NOMO-1 treated with DMSO at 0.1 percent for 48 hours (cell line): Measurements from ENCODE around the gene UBR2.
"Not testable (repeated sequence)": the region's sequence is repeated elsewhere in the genome, so short reads cannot be mapped to it uniquely, and the experiment has no call there.

ENCODE experiments used
- DNase-seq: peaks from one replicate; lab custom pipeline; 2025; ENCODE audit not compliant: unreplicated experiment; lab: John Stamatoyannopoulos, UW

Gene UBR2

GRCh38 chr6:42552380-42552779 is 11.4 kb upstream of the UBR2 start:
- no peak for DNase-seq

- peak; percentile 21 for DNase-seq
These were observed 8.1 kb upstream of the UBR2 start for GRCh38 chr6:42555477-42556457.

GRCh38 chr6:42556462-42556861 is 7.4 kb upstream of the UBR2 start:
- no peak for DNase-seq

GRCh38 chr6:42559276-42559675 is 4.6 kb upstream of the UBR2 start:
- not testable (repeated sequence) for DNase-seq

- DNase-seq, result no peak
These were observed 1.8 kb upstream of the UBR2 start for GRCh38 chr6:42561986-42562385.

GRCh38 chr6:42562788-42563405 is 932 bp upstream of the UBR2 start:
- no peak for DNase-seq

- peak; percentile 55 for DNase-seq
These were observed 637 bp downstream of the UBR2 start for GRCh38 chr6:42564506-42564825.

- no peak for DNase-seq
These were observed 2.2 kb downstream of the UBR2 start for GRCh38 chr6:42565823-42566613.

GRCh38 chr6:42566614-42567208 is 2.9 kb downstream of the UBR2 start:
- DNase-seq, result no peak

- DNase-seq, result not testable (repeated sequence)
These were observed 3.4 kb downstream of the UBR2 start for GRCh38 chr6:42567237-42567636.

- DNase-seq, result peak; percentile 49
These were observed 5.5 kb downstream of the UBR2 start for GRCh38 chr6:42569102-42570028.

GRCh38 chr6:42571611-42572342 is 7.9 kb downstream of the UBR2 start:
- DNase-seq, result no peak

- peak; percentile 82 for DNase-seq
These were observed 8.7 kb downstream of the UBR2 start for GRCh38 chr6:42572523-42572922.

- not testable (repeated sequence) for DNase-seq
These were observed 12.7 kb downstream of the UBR2 start for GRCh38 chr6:42576538-42576937.

GRCh38 chr6:42598300-42598699 is 34.5 kb downstream of the UBR2 start:
- no peak for DNase-seq

- DNase-seq, result no peak
These were observed 35.7 kb downstream of the UBR2 start for GRCh38 chr6:42599558-42599957.

- DNase-seq, result no peak
These were observed 40.3 kb downstream of the UBR2 start for GRCh38 chr6:42604150-42604549.

GRCh38 chr6:42604699-42605098 is 40.9 kb downstream of the UBR2 start:
- DNase-seq, result not testable (repeated sequence)

- DNase-seq, result no peak
These were observed 46.6 kb downstream of the UBR2 start for GRCh38 chr6:42610416-42610815.
